ENCODE measurements around the gene ARHGAP6. TPM values are rescaled to one million over a fixed set of nuclear protein-coding genes. Genes with fewer than 3 reads are reported as not detected.
A peak's percentile ranks its signal among the peaks of the same experiment; 100 is the strongest.

Gene ARHGAP6, protein sequence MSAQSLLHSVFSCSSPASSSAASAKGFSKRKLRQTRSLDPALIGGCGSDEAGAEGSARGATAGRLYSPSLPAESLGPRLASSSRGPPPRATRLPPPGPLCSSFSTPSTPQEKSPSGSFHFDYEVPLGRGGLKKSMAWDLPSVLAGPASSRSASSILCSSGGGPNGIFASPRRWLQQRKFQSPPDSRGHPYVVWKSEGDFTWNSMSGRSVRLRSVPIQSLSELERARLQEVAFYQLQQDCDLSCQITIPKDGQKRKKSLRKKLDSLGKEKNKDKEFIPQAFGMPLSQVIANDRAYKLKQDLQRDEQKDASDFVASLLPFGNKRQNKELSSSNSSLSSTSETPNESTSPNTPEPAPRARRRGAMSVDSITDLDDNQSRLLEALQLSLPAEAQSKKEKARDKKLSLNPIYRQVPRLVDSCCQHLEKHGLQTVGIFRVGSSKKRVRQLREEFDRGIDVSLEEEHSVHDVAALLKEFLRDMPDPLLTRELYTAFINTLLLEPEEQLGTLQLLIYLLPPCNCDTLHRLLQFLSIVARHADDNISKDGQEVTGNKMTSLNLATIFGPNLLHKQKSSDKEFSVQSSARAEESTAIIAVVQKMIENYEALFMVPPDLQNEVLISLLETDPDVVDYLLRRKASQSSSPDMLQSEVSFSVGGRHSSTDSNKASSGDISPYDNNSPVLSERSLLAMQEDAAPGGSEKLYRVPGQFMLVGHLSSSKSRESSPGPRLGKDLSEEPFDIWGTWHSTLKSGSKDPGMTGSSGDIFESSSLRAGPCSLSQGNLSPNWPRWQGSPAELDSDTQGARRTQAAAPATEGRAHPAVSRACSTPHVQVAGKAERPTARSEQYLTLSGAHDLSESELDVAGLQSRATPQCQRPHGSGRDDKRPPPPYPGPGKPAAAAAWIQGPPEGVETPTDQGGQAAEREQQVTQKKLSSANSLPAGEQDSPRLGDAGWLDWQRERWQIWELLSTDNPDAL (N-terminal part only)
- 1.1 and 1.2 TPM in 2 replicates for total RNA-seq (ENCODE audit: low replicate concordance)

DNA sequence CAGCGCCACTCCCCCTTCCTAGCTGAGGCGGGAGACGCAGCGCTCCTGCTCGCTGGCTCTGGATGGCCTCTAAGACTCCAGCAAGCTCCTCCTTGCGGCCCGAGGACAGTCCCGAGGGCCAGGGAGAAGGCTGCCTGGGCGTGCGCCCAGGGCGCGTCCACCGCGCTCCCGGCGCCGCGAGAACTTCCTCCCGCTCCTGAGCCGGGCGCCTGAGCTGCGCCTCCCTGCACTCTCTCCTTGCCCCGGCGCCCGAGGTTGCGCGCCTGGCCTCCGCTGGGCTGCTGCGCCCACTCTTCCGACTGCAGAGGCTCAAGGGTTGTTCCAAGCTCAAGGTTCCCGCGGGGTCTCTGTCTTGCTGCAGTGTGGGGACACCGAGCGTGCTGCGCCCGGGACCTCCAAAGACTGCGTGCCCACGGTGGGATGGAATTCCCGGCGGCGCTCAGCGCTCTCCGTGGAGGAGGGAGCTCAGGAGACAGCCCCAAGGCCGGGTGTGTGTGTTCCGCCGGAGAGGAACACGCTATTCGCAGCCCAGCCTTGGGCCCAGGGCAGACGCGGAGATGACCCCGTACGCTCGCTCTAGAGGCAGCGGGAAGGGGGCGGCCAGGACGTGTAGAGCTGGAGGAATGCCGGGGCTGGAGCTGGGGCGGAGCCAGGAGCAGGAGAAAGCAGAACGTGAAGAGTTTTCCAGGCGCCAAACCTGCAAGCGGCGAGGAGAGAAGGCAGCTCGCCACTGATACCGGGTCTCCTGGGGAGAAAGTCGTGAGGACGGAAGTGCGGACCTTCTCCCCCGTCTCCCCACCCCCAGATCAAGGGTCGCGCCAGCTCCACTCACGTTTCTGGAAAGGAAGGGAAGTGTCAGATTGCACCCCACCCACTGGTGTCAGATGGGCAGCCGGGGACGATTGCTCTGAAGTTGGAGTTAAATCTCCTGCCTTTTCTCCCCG lies at the start of gene ARHGAP6:
Gene ARHGAP6 (minus strand): TSS at position 753 of the 944 bp plus-strand sequence. CDS start 1,092 bp downstream, outside the sequence.
- Histone ChIP-seq H3K27ac (no peak within 1 kb of the TSS), H3F3A (ENCODE audit: low read depth) (peaks cover 19% of the 10 kb centered on the region), H3K4me2 (peak within 1 kb of the TSS; percentile 81), H3K36me3 (no peaks in the 10 kb centered on the region), H4K20me1 (ENCODE audit: low read depth) (no peaks in the 10 kb centered on the region), H3K9me3 (ENCODE audit: low read depth) (peaks cover 5% of the 10 kb centered on the region), H2AFZ (replicated peaks) (peak within 1 kb of the TSS; percentile 87), H3K27me3 (peaks cover 100% of the 10 kb centered on the region), H3K4me1 (peaks cover 9% of the 10 kb centered on the region), H3K4me3 (peak within 1 kb of the TSS; percentile 57), H3K79me2 (ENCODE audit: low read depth) (no peaks in the 10 kb centered on the region), H3K9ac (no peak within 1 kb of the TSS)
- peak; percentile 71 for DNase-seq (ENCODE audit: low spot score)
- H3K9me3 Mint-ChIP-seq = peaks cover 7% of the 10 kb centered on the region
- peaks cover 5% of the 10 kb centered on the region for H3K27me3 Mint-ChIP-seq (ENCODE audit: insufficient read depth, low read depth)
- H3K36me3 Mint-ChIP-seq = no peaks in the 10 kb centered on the region
- no peak for TF ChIP-seq EZH2 (IDR thresholded peaks at IDR 0.05)
- TF ChIP-seq EZH2phosphoT487 (IDR thresholded peaks at IDR 0.05) = no peak
- TF ChIP-seq, protein P1, sequence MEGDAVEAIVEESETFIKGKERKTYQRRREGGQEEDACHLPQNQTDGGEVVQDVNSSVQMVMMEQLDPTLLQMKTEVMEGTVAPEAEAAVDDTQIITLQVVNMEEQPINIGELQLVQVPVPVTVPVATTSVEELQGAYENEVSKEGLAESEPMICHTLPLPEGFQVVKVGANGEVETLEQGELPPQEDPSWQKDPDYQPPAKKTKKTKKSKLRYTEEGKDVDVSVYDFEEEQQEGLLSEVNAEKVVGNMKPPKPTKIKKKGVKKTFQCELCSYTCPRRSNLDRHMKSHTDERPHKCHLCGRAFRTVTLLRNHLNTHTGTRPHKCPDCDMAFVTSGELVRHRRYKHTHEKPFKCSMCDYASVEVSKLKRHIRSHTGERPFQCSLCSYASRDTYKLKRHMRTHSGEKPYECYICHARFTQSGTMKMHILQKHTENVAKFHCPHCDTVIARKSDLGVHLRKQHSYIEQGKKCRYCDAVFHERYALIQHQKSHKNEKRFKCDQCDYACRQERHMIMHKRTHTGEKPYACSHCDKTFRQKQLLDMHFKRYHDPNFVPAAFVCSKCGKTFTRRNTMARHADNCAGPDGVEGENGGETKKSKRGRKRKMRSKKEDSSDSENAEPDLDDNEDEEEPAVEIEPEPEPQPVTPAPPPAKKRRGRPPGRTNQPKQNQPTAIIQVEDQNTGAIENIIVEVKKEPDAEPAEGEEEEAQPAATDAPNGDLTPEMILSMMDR (IDR thresholded peaks at IDR 0.05) = no peak
- H3K27ac Mint-ChIP-seq = no peak within 1 kb of the TSS
- peaks cover 8% of the 10 kb centered on the region for H3K4me1 Mint-ChIP-seq
- peak within 1 kb of the TSS; percentile 91 for H3K4me3 Mint-ChIP-seq

DNA sequence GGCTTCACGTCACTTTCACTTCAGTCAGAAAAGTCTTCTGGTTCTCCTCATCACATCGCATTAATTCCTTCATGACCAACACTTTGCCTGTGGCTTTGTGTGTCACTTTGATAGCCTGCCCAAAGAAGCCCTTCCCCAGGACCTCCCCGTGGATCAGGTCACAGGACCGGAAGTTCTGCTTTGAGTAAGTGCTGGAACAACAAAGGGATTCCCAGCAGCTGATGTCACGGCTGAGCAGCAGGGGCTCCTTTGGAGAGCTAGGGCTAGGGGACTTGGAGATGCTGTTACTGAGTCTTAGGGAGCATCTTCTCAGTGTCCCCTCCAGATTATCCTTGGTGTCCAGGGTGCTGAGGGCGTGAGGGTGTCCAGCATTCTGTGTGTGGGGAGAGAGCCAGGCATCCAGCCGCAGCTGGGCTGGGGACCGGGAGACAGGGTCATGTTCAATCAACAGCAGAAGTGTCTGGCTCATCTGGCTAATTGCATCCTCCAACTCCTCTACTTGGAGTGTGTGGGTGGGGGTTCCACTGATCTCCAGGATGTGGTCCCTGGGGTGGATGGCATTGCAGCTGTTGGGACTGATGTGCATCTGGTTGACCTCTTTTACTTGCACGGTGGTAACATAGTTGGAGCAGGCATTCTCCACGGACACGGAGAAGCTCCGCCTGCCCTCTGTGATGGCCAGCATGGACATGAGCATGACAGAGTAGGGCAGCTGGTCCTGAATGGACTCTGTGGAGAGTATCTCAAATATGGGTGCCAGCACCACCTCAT lies 39.2 kb upstream of the ARHGAP6 start:
- H3K36me3 Mint-ChIP-seq = no peaks in the 10 kb centered on the region
- no peak for TF ChIP-seq EZH2 (IDR thresholded peaks at IDR 0.05)
- TF ChIP-seq, protein P1 (IDR thresholded peaks at IDR 0.05) = no peak
- TF ChIP-seq EZH2phosphoT487 (IDR thresholded peaks at IDR 0.05) = no peak
- Histone ChIP-seq H3K27me3 (no peaks in the 10 kb centered on the region), H3K9me3 (ENCODE audit: low read depth) (no peaks in the 10 kb centered on the region), H3F3A (ENCODE audit: low read depth) (no peaks in the 10 kb centered on the region), H3K79me2 (ENCODE audit: low read depth) (no peaks in the 10 kb centered on the region), H3K27ac (no peak overlapping the region), H3K36me3 (no peaks in the 10 kb centered on the region), H3K9ac (no peak overlapping the region), H2AFZ (replicated peaks) (no peak overlapping the region), H3K4me3 (no peak overlapping the region), H3K4me2 (no peak overlapping the region), H4K20me1 (ENCODE audit: low read depth) (no peaks in the 10 kb centered on the region), H3K4me1 (no peaks in the 10 kb centered on the region)
- H3K4me1 Mint-ChIP-seq = peaks cover 4% of the 10 kb centered on the region
- peaks cover 5% of the 10 kb centered on the region for H3K27me3 Mint-ChIP-seq (ENCODE audit: insufficient read depth, low read depth)
- no peak for DNase-seq (ENCODE audit: low spot score)
- no peak overlapping the region for H3K27ac Mint-ChIP-seq
- peaks cover 3% of the 10 kb centered on the region for H3K9me3 Mint-ChIP-seq
- no peak overlapping the region for H3K4me3 Mint-ChIP-seq

Measured in neural progenitor cell (in vitro differentiated cells).